ENCODE data around the gene AMPD3. TPM values are rescaled to one million over a fixed set of nuclear protein-coding genes. Genes with fewer than 3 reads are reported as not detected.

The AMPD3 gene
- total RNA-seq, 4 donors from 2014 or later, result 104 to 185 (median 112) TPM

GRCh38 chr11:10492084-10492483, 37.0 kb downstream of the AMPD3 start:
- H3K4me3 ChIP-seq, result no peak overlapping the region
- in situ Hi-C loops (cut with MboI; ENCODE audit: low sequenced_read_pairs in 4 of 4) (no loop called here), intact Hi-C loops (cut with DNase I; ENCODE audit: low total_unique reads) (loop anchor here (5.0 kb wide), 2 partner anchors 45 to 245 kb away; no protein-coding TSS in a partner anchor)
- peak overlapping the region in 3 of 4 donors; percentile 86 to 90 (median 86) for H3K27ac ChIP-seq
- H3K27me3 ChIP-seq, result no peaks in the 10 kb centered on the region
- peaks cover 3 to 64% of the 10 kb centered on the region in 2 donors for H3K36me3 ChIP-seq
- ATAC-seq (no peak), DNase-seq (no peak)
- H3K4me1 ChIP-seq, result peaks cover 28 to 29% of the 10 kb centered on the region in 2 donors
- no peaks in the 10 kb centered on the region for H3K9me3 ChIP-seq
- no peak for TF ChIP-seq CTCF (IDR thresholded peaks at IDR 0.05 in 4 of 5, conservative IDR thresholded peaks at IDR 0.05 in 1 of 5)
- no peak for TF ChIP-seq POLR2A (IDR thresholded peaks at IDR 0.05)

DNA sequence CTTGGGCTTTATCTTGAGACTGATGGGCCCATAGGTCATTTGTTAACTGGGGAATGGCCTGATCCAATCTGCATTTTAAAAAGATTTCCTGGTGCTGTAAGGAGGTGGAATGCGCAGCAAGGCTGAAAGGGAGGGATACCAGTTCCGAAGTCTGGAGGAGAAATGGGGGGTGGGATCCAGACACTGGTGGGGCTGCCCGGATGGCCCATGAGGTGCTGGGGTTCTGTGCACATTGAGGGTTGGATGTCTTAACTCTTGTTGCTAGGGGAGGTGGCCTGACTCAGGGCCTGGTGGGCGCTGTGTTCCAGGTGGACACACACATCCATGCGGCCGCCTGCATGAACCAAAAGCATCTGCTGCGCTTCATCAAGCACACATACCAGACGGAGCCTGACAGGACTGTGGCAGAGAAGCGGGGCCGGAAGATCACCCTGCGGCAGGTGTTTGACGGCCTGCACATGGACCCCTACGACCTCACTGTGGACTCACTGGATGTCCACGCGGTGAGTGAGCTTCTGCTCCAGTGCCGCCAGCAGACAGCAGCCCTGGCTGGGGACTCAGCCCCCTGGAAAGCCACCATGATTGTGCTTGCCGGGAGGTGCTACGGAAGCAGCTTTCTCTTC, 38.1 kb downstream of the AMPD3 start:
- intact Hi-C loops (cut with DNase I; ENCODE audit: low total_unique reads) (loop anchor here (5.0 kb wide), 2 partner anchors 44 to 244 kb away; no protein-coding TSS in a partner anchor), in situ Hi-C loops (cut with MboI; ENCODE audit: low sequenced_read_pairs in 4 of 4) (no loop called here)
- H3K9me3 ChIP-seq, result no peaks in the 10 kb centered on the region
- H3K27ac ChIP-seq, result no peak overlapping the region
- peaks cover 3 to 64% of the 10 kb centered on the region in 2 donors for H3K36me3 ChIP-seq
- H3K4me1 ChIP-seq, result peaks cover 28 to 29% of the 10 kb centered on the region in 2 donors
- no peaks in the 10 kb centered on the region for H3K27me3 ChIP-seq
- no peak for TF ChIP-seq POLR2A (IDR thresholded peaks at IDR 0.05)
- no peak for TF ChIP-seq CTCF (IDR thresholded peaks at IDR 0.05 in 4 of 5, conservative IDR thresholded peaks at IDR 0.05 in 1 of 5)
- H3K4me3 ChIP-seq, result no peak overlapping the region
- ATAC-seq (no peak), DNase-seq (no peak)

DNA sequence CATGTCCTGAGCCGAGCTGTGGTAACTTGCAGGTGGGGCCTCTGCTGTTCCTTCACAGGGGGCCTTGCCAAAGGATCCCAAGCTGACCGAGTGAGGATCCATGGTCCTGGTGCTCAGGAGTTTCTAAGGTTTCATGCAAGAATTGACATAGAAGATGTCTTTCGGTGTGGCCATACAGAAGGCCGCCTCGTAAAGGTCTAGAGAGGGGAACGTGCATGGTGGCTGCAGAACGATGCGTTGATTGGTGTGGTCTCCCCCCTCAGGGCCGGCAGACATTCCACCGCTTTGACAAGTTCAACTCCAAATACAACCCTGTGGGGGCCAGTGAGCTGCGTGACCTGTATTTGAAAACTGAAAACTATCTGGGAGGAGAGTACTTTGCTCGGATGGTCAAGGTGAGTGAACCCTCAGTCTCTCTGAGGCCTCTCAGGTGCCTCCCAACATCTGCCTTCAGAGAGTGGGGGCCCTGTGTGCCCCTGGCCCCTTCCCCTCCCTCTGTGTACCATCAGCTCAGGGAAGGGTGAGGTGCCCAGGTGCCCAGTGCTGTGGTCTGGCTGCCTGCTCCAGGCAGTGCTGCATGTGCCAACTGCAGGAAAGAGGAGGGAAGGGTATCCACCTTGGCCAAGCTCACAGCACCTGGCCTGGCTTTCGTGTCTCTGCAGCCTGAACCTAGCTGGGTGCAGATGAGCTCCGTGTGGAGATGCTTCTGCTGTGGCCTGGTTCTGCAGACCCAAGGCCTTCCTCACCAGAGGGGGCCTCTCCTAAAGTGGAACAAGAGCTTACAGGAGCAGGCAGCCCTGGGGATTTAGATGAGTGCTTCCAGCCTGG, 39.8 kb downstream of the AMPD3 start:
- DNase-seq (peak in 1 of 2 donors; percentile 7), ATAC-seq (no peak)
- Histone ChIP-seq H3K4me1 (peaks cover 22 to 23% of the 10 kb centered on the region in 2 donors), H3K27ac (no peak overlapping the region), H3K36me3 (peaks cover 3 to 75% of the 10 kb centered on the region in 2 donors), H3K4me3 (no peak overlapping the region), H3K27me3 (no peaks in the 10 kb centered on the region), H3K9me3 (no peaks in the 10 kb centered on the region)
- in situ Hi-C loops (cut with MboI; ENCODE audit: low sequenced_read_pairs in 4 of 4), result no loop called here
- intact Hi-C loops (cut with DNase I; ENCODE audit: low total_unique reads), result loop anchor here (5.0 kb wide), 2 partner anchors 42 to 242 kb away; no protein-coding TSS in a partner anchor
- no peak for TF ChIP-seq CTCF (IDR thresholded peaks at IDR 0.05 in 4 of 5, conservative IDR thresholded peaks at IDR 0.05 in 1 of 5)
- TF ChIP-seq POLR2A (IDR thresholded peaks at IDR 0.05), result no peak

DNA sequence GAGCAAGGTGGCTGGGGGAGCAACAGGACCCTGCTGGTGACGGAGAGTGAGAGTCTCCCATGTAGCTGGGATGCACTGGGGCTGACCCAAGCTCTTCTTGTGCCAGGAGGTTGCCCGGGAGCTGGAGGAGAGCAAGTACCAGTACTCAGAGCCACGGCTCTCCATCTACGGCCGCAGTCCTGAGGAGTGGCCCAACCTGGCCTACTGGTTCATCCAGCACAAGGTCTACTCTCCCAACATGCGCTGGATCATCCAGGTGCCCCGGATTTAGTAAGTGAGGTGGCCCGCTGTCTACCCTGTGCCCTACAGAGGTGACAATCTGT, 40.4 kb downstream of the AMPD3 start:
- H3K27ac ChIP-seq, result no peak overlapping the region
- ATAC-seq (no peak), DNase-seq (peak in 1 of 2 donors; percentile 8)
- H3K9me3 ChIP-seq, result no peaks in the 10 kb centered on the region
- peaks cover 3 to 81% of the 10 kb centered on the region in 2 donors for H3K36me3 ChIP-seq
- no peak overlapping the region for H3K4me3 ChIP-seq
- in situ Hi-C loops (cut with MboI; ENCODE audit: low sequenced_read_pairs in 4 of 4) (no loop called here), intact Hi-C loops (cut with DNase I; ENCODE audit: low total_unique reads) (no loop called here)
- no peak for TF ChIP-seq POLR2A (IDR thresholded peaks at IDR 0.05)
- TF ChIP-seq CTCF (IDR thresholded peaks at IDR 0.05 in 4 of 5, conservative IDR thresholded peaks at IDR 0.05 in 1 of 5), result no peak
- peaks cover 16 to 17% of the 10 kb centered on the region in 2 donors for H3K4me1 ChIP-seq
- no peaks in the 10 kb centered on the region for H3K27me3 ChIP-seq
